H9 (cell line): ENCODE data around the gene MMS19. TPM values are rescaled to one million over a fixed set of nuclear protein-coding genes. Genes with fewer than 3 reads are reported as not detected.

Experiments used
- DNase-seq: peaks from one replicate; pipeline ENCODE4 v3.0.0-alpha.2; 2017
- H2AFZ ChIP-seq: one replicate; pipeline ENCODE4 v1.6.1; 2013; ENCODE audit warnings: mild to moderate bottlenecking, low read length, control low read depth, moderate library complexity
- H2AK5ac ChIP-seq: 2 replicates; pipeline ENCODE4 v1.6.1; 2013; ENCODE audit warnings: low read length, control low read depth, mixed read lengths; ENCODE audit not compliant: insufficient read length
- H2BK120ac ChIP-seq: one replicate; pipeline ENCODE4 v1.6.1; 2013; ENCODE audit warnings: low read depth, mild to moderate bottlenecking, low read length, control low read depth, inconsistent platforms; ENCODE audit not compliant: poor library complexity, severe bottlenecking
- H2BK12ac ChIP-seq: 2 replicates; pipeline ENCODE4 v1.6.1; 2013; ENCODE audit warnings: low read length, control low read depth, mixed read lengths, low read depth; ENCODE audit not compliant: insufficient read length
- H2BK15ac ChIP-seq: 2 replicates; pipeline ENCODE4 v1.6.1; 2013; ENCODE audit warnings: low read depth, low read length, control low read depth
- H2BK20ac ChIP-seq: one replicate; pipeline ENCODE4 v1.6.1; 2013; ENCODE audit warnings: low read depth, mild to moderate bottlenecking, low read length, control low read depth, inconsistent platforms; ENCODE audit not compliant: poor library complexity, severe bottlenecking
- H2BK5ac ChIP-seq: 2 replicates; pipeline ENCODE4 v1.6.1; 2013; ENCODE audit warnings: low read length, control low read depth, mixed read lengths; ENCODE audit not compliant: insufficient read length
- H3K14ac ChIP-seq: 2 replicates; pipeline ENCODE4 v1.6.1; 2013; ENCODE audit warnings: low read length, control low read depth; ENCODE audit not compliant: insufficient read depth
- H3K18ac ChIP-seq: 2 replicates; pipeline ENCODE4 v1.6.1; 2013; ENCODE audit warnings: low read depth, mild to moderate bottlenecking, mixed read lengths, low read length, control low read depth; ENCODE audit not compliant: insufficient read length
- H3K23ac ChIP-seq: 2 replicates; pipeline ENCODE4 v1.6.1; 2013; ENCODE audit warnings: low read length, control low read depth, mixed read lengths, low read depth; ENCODE audit not compliant: insufficient read length
- H3K23me2 ChIP-seq: 2 replicates; pipeline ENCODE4 v1.6.1; 2013; ENCODE audit warnings: low read depth, mild to moderate bottlenecking, mixed read lengths, low read length, control low read depth; ENCODE audit not compliant: insufficient read length, poor library complexity, severe bottlenecking
- H3K27ac ChIP-seq: 2 replicates; pipeline ENCODE4 v1.5.1; 2013; ENCODE audit warnings: low read length, control low read depth, mixed read lengths, low read depth; ENCODE audit not compliant: insufficient read length
- H3K27me3 ChIP-seq: 2 replicates; pipeline ENCODE4 v1.6.1; 2013; ENCODE audit warnings: low read length, control low read depth, inconsistent platforms; ENCODE audit not compliant: insufficient read depth
- H3K4ac ChIP-seq: 2 replicates; pipeline ENCODE4 v1.6.1; 2013; ENCODE audit warnings: low read depth, mild to moderate bottlenecking, control low read depth, inconsistent platforms, low read length, moderate library complexity
- H3K4me1 ChIP-seq: 2 replicates; pipeline ENCODE4 v1.6.1; 2013; ENCODE audit warnings: low read length, control low read depth, inconsistent platforms; ENCODE audit not compliant: insufficient read depth
- H3K4me2 ChIP-seq: 2 replicates; pipeline ENCODE4 v1.6.1; 2013; ENCODE audit warnings: low read length, control low read depth, mixed read lengths; ENCODE audit not compliant: insufficient read length, insufficient read depth
- H3K56ac ChIP-seq: 2 replicates; pipeline ENCODE4 v1.6.1; 2013; ENCODE audit warnings: low read depth, mild to moderate bottlenecking, mixed read lengths, low read length, control low read depth; ENCODE audit not compliant: insufficient read length
- H3K79me1 ChIP-seq: 2 replicates; pipeline ENCODE4 v1.6.1; 2013; ENCODE audit warnings: low read depth, mild to moderate bottlenecking, moderate library complexity, low read length, control low read depth, inconsistent platforms; ENCODE audit not compliant: insufficient read depth, poor library complexity, severe bottlenecking
- H3K79me2 ChIP-seq: 2 replicates; pipeline ENCODE4 v1.6.1; 2013; ENCODE audit warnings: low read length, control low read depth, inconsistent platforms; ENCODE audit not compliant: insufficient read depth
- H3K9ac ChIP-seq: 2 replicates; pipeline ENCODE4 v1.6.1; 2013; ENCODE audit warnings: low read length, control low read depth, mixed read lengths; ENCODE audit not compliant: insufficient read length; ENCODE audit errors: extremely low read depth
- H3K9me3 ChIP-seq: one replicate; pipeline ENCODE4 v1.6.1; 2013; ENCODE audit warnings: low read depth, low read length, inconsistent platforms; ENCODE audit not compliant: control insufficient read depth
- H3T11ph ChIP-seq: one replicate; pipeline ENCODE4 v1.6.1; 2013; ENCODE audit warnings: mild to moderate bottlenecking, low read length, control low read depth, inconsistent platforms
- H4K20me1 ChIP-seq: one replicate; pipeline ENCODE4 v1.6.1; 2013; ENCODE audit not compliant: control insufficient read depth, insufficient read length, insufficient read depth
- H4K5ac ChIP-seq: 2 replicates; pipeline ENCODE4 v1.6.1; 2013; ENCODE audit warnings: low read depth, mild to moderate bottlenecking, mixed read lengths, low read length, control low read depth; ENCODE audit not compliant: insufficient read length
- H4K8ac ChIP-seq: replicated peaks from 2 replicates; pipeline ENCODE4 v1.6.1; 2013; ENCODE audit warnings: low read length, control low read depth, mixed read lengths, low read depth; ENCODE audit not compliant: insufficient read length
- H4K91ac ChIP-seq: 2 replicates; pipeline ENCODE4 v1.6.1; 2013; ENCODE audit warnings: low read depth, mild to moderate bottlenecking, moderate library complexity, mixed read lengths, low read length, control low read depth; ENCODE audit not compliant: insufficient read length
- H3K27ac Mint-ChIP-seq, 3 experiments: 2 replicates in 2 of 3; 3 replicates in 1 of 3; pipeline ENCODE4 v1.8.0; 2020 to 2021; ENCODE audit warnings: mixed read lengths in 3 of 3, mild to moderate bottlenecking in 1 of 3, moderate library complexity in 1 of 3
- H3K27me3 Mint-ChIP-seq: 2 replicates; pipeline ENCODE4 v1.8.0; 2021; ENCODE audit warnings: low read depth, mild to moderate bottlenecking, moderate library complexity, mixed read lengths
- H3K36me3 Mint-ChIP-seq, 3 experiments: 2 replicates in 2 of 3; 3 replicates in 1 of 3; pipeline ENCODE4 v1.8.0; 2020 to 2021; ENCODE audit warnings: low read depth in 3 of 3, mixed read lengths in 3 of 3; ENCODE audit not compliant: insufficient read depth in 1 of 3
- H3K4me1 Mint-ChIP-seq, 2 experiments: 2 replicates each; pipeline ENCODE4 v1.8.0; 2020; ENCODE audit warnings: mixed read lengths in 2 of 2
- H3K4me3 Mint-ChIP-seq, 2 experiments: 2 replicates in 1 of 2; 3 replicates in 1 of 2; pipeline ENCODE4 v1.8.0; 2020 to 2021; ENCODE audit warnings: mild to moderate bottlenecking in 2 of 2, mixed read lengths in 2 of 2, moderate library complexity in 1 of 2
- H3K9me3 Mint-ChIP-seq, 2 experiments: 2 replicates in 1 of 2; 3 replicates in 1 of 2; pipeline ENCODE4 v1.8.0; 2020; ENCODE audit warnings: mild to moderate bottlenecking in 2 of 2, mixed read lengths in 2 of 2, moderate library complexity in 1 of 2
- CTCF ChIP-seq: fragments of 200-600 bp; sonication (generic); conservative IDR thresholded peaks from 3 replicates; pipeline ENCODE4 v1.8.0; 2021; ENCODE audit warnings: antibody characterized with exemption, mild to moderate bottlenecking
- WGBS: extraction: QIAGEN DNeasy Blood & Tissue Kit; methylation state at CpG from one replicate; pipeline ENCODE4 v1.1.7; 2013; ENCODE audit warnings: missing lambda C conversion rate, low lambda C conversion rate, mixed read lengths; ENCODE audit not compliant: insufficient read length; ENCODE audit errors: extremely low coverage; 5-methylcytosine and 5-hydroxymethylcytosine counted together
- total RNA-seq: library from RNA; stranded (reverse); gene quantifications from 2 replicates; pipeline ENCODE4 v1.2.1, GENCODE V29; 2021

MMS19 gene
- total RNA-seq, 1 experiment from 2014 or later: 102 TPM

DNA sequence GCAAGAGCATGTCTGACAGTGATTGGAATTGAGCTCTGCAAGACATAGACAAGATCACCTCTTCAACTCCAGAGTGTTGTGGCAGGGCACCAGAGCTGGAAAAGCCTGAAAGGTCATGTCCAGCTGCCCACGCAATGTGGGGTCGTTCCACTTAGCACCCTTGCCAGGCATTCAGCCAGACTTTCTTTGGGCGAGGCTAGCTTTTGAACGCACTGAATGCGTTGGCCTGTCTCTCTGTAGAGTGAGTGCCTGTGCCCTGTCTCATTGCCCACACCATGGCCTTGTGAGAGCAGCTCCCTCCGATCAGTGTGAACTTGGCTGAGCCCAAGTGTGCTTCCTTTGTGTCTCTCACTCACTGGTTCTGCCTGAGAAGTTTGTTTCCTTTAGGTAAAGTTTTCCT lies 23.8 kb upstream of the MMS19 start:
- Histone ChIP-seq H3T11ph (no peak overlapping the region), H3K4me2 (no peak overlapping the region), H3K18ac (no peak overlapping the region), H3K23me2 (no peaks in the 10 kb centered on the region), H3K14ac (no peak overlapping the region), H3K23ac (no peak overlapping the region), H2BK20ac (no peak overlapping the region), H2AK5ac (no peak overlapping the region), H3K56ac (no peak overlapping the region), H4K91ac (no peak overlapping the region), H4K8ac (no peak overlapping the region), H3K27ac (no peak overlapping the region), H3K79me1 (no peaks in the 10 kb centered on the region), H4K20me1 (no peaks in the 10 kb centered on the region), H3K79me2 (no peaks in the 10 kb centered on the region), H2AFZ (no peak overlapping the region), H2BK120ac (no peak overlapping the region), H3K4ac (no peak overlapping the region), H3K4me1 (peaks cover 8% of the 10 kb centered on the region; the same call in 1 of the 2 replicates), H3K9ac (no peak overlapping the region), H3K27me3 (no peaks in the 10 kb centered on the region), H2BK15ac (no peak overlapping the region), H2BK5ac (no peak overlapping the region), H3K9me3 (no peaks in the 10 kb centered on the region), H4K5ac (no peak overlapping the region), H2BK12ac (no peak overlapping the region)
- DNase-seq: no peak
- H3K4me1 Mint-ChIP-seq: peaks cover 34 to 40% of the 10 kb centered on the region in 2 experiments
- no peak overlapping the region for H3K27ac Mint-ChIP-seq
- no peak overlapping the region for H3K4me3 Mint-ChIP-seq
- WGBS: no CpG with 5 or more reads among the region's 6 CpGs
- no peaks in the 10 kb centered on the region for H3K27me3 Mint-ChIP-seq
- H3K9me3 Mint-ChIP-seq: peaks cover 0 to 3% of the 10 kb centered on the region in 2 experiments; a peak in 2 of 5 replicates
- no peaks in the 10 kb centered on the region; a peak in 2 of 7 replicates for H3K36me3 Mint-ChIP-seq
- no peak for TF ChIP-seq CTCF
